Suppressor macrophage treated with lipopolysaccharide for 1 hour (primary cell): Measurements from ENCODE around the gene PRR13.
"Not testable (repeated sequence)": the region's sequence is repeated elsewhere in the genome, so short reads cannot be mapped to it uniquely, and the experiment has no call there.

ENCODE experiments used
- DNase-seq, 3 donors: peaks; one replicate each; pipeline ENCODE4 v3.0.0-alpha.2; 2020 to 2022

Gene PRR13

DNA sequence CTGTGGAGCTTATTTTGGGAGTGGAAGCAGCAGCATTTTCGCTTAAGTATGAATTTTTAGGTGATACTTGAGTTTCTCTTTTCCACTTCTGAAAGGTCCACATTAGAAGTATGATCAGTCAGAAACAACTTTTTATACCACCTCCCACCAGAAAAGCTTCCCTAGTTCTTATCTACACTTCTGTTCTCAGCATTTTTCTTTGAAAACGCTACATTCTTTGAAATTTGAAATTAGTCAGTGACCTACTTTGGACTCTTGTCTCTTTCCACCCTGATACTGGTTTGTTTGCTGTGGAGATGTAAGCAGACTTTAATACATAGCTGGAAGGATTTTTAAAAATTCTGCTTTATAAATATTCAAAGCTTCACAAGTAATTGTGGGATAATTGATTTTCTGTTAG, 32.5 kb downstream of the PRR13 start:
- DNase-seq = no peak

DNA sequence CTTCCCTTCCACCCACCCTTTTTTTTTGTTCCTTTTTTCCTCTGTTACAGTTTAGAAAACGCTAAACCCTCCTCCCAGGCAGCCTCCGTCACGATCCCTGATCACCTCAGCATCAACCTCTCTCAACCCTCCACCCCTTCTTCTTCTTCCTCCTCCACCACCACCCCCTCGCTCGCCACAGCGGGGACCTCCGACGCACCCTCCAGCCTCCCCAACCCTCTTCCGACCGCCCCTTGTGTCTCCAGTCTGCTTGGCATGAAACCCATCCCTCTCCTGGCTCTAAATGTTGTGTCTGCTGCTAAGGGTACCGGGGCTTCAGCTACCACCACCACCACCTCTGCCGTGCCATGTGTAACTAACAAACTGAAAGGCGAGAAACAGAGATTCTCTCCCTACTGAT, 33.3 kb downstream of the PRR13 start:
- no peak for DNase-seq

DNA sequence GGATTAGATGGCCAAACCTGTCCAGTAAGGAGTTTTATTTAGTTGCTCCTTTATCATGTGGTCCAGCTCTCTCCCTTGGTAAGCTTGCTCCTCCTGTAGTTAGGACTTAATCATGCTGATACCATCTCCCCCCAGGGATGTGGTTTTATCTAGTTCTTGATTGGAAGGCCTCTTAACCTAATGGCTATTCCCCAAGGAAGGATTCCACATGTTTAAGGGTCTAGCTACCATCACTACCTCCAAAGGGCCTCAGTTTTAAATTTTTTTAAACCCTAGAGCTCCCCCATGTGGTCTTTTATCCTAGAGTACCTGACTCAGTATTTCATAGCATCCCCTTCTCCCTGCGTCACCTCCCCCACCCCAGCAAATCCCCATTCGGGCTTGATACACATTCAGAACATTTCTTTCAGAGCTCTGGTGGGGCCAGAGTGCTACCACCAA, 35.3 kb downstream of the PRR13 start:
- DNase-seq = peak in 2 of 3 donors; percentile 26 to 28

DNA sequence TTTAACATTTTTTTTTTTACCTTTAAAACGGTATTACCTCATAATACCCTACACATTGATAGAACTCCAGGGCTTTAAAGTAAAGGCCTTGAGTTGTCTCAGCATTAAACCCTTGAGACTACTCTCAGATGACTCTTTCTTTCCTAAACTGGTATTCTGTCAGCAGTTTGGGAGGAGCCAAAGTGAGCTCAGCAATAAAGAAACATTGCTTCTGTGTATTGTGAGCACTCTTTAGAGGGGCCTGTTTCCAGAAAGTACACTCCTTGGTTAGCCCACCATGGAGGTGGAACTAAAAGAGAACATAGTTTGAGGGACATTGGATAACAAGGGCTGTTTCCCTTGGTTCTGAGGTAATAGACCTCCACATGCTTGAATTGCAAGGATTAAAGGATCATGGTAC, 37.3 kb downstream of the PRR13 start:
- DNase-seq = no peak

- DNase-seq = no peak
Observed at GRCh38 chr12:53479331-53479730, 37.8 kb downstream of the PRR13 start.

DNA sequence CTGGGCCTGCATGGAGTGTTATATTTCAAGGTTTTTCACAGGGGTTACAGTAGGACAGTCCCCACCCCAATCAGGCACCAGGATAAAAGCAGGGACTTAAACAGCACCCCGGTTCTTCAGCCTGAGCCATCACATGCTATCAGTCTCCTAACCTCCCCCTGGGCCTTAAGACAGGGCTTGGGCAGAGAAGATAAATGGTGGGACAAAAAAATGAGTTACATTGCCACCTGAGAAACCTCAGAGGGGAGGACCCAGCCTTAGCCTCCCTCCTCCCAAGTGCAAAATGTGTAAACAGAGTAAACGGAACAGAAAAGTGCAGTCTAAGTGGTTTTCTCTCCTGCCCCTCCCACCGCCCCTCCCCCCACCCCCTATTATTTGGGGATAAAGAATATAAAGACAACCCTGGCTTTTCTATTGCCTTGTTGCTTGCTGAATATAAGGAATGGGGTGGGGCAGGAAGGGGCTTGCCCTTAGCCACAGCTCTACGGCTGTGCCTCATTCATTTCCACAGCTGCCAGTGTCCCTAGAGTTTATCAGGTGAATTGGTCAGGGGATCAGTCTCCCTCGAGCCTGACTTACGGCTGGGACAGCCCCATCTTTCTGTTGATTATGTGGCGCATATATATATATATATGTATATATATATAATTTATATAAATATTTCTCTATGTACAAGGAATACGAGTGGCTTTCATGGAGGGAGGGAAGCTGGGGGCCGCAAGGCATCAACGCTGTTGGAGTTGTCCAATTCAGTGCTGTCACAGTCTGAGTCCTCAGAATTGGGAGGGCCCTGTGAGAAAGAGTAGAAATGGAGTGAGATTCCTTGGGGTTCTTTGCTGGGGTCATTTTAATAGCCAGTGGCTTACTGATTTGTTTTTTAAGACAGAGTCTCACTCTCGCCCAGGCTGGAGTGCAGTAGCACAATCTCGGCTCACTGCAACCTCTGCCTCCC, 39.2 kb downstream of the PRR13 start:
- DNase-seq = no peak

- DNase-seq = not testable (repeated sequence)
Observed at GRCh38 chr12:53481458-53481857, 39.9 kb downstream of the PRR13 start.

- no peak for DNase-seq
Observed at GRCh38 chr12:53481939-53482586, 40.5 kb downstream of the PRR13 start.

GRCh38 chr12:53482626-53483168, 41.2 kb downstream of the PRR13 start:
- no peak for DNase-seq

- DNase-seq = no peak
Observed at GRCh38 chr12:53483225-53483978, 41.9 kb downstream of the PRR13 start.

- DNase-seq = no peak
Observed at GRCh38 chr12:53483979-53484377, 42.4 kb downstream of the PRR13 start.

DNA sequence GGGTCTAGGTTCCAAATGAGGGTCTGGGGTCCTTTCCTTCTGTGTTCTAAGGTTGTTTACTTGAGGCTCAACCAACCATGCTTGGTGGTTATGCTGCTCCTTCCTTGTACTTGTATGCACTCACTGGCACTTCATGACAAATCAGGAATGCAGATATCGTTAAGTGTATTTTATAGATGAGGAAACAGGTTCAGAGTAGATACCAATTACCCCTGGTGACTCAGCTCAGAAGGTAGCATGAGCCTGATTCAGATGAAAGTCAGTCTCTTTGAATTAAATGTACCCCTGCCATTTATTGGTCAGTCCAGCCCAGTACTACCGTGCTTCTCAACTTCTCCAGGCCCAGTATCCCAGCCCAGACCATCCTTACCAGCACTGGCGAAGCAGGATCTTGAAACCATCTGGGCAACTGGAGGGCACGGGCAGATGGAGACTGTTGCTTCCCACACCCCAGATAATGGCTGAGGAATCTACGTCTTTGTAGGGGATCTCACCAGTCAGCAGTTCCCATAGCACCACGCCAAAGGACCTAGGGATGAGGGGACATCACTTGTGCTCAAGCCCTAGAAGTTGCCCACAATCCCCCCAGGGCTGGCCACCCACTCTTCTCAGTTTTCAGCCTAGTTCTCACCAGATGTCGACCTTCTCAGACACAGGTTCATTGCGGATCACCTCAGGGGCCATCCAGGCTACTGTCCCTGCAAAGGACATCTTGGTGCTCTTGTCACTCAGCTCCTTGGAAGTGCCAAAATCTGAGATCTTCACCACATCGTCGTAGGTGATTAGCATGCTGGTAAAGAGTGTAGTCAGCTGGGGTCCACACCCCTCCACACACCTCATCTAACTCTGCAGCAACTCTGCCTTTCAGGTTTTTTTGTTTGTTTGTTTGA, 43.4 kb downstream of the PRR13 start:
- no peak for DNase-seq

DNA sequence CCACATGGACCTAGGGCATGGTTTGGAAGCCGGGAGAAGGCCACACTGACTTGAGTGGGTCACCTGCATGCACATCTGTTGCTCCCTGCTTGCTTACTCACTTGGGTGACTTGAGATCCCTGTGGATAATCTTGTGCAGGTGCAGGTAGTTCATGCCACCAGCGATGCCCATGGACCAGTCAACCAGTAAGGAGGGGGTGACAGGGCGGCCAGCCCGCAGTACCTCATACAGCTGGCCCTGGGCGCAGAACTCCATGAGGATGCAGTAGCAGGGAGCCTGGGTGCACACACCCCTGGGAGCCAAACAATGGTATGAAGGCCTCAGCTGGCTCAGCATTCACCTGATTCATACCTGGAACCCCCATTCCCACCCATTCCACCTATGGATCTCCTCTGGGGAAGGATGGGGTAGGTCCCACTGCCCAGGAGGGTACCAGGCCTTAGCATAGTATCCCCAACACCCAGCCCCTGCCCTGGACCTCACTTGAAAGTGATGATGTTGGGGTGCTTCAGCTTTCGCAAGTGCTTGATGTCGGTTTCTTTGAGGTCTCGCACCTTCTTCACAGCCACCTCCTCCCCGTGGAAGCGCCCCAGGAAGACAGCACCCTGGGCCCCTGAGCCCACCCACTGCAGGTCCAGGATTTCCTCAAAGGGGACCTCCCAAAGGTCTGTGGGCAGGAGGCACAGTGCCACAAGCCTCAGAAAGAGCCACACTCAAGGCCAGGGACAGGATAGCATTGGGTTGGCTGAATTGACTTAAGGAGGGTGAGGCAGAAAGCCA, 44.6 kb downstream of the PRR13 start:
- DNase-seq = no peak

GRCh38 chr12:53486736-53487487, 45.4 kb downstream of the PRR13 start:
- DNase-seq = no peak

DNA sequence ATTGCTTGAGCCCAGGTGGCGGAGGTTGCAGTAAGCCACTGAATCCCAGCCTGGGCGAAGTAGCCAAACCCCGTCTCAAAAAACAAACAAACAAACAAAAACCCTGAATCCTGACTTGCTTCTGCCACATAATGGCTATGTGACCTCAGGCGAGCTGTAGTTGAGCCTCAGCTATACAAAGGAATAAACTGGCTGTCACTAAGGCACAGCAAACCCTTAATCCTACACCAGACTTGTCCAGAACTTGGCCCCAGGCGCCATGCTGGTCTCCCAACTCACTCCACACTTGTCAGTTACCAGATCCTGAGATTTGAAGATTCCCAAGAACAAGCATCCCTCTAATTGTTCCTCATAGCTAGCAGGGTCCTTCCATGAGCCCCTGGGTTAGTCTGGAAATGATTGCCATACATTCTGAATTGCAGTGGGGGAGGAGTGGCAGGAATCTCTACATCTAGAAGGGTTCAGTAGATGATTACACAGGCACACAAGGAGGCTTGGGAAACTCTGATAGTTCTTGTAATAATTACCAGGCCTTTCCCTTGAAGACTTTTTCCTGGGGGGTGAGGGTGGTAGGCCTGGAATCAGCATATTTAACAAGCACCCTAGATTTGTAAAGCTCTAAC, 47.8 kb downstream of the PRR13 start:
- DNase-seq = no peak

DNA sequence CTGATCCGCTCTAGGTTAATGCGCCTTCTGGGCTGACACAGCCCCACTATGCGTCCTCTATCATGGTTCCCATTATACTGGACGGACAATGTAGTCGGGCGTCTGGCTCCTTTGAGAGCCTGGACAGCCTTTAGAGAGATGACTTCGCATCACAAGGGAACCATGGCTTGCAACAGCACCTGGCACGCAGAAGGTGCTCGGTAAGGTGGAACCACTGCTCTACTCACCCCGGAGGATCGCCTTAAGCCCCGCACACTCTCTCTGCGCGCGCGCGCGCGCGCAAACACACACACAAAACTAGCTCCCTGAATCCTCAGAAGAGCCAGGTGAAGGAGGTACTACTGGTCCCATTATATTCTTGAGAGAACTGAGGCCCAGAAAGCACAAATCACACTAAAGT, 50.7 kb downstream of the PRR13 start:
- DNase-seq = no peak

DNA sequence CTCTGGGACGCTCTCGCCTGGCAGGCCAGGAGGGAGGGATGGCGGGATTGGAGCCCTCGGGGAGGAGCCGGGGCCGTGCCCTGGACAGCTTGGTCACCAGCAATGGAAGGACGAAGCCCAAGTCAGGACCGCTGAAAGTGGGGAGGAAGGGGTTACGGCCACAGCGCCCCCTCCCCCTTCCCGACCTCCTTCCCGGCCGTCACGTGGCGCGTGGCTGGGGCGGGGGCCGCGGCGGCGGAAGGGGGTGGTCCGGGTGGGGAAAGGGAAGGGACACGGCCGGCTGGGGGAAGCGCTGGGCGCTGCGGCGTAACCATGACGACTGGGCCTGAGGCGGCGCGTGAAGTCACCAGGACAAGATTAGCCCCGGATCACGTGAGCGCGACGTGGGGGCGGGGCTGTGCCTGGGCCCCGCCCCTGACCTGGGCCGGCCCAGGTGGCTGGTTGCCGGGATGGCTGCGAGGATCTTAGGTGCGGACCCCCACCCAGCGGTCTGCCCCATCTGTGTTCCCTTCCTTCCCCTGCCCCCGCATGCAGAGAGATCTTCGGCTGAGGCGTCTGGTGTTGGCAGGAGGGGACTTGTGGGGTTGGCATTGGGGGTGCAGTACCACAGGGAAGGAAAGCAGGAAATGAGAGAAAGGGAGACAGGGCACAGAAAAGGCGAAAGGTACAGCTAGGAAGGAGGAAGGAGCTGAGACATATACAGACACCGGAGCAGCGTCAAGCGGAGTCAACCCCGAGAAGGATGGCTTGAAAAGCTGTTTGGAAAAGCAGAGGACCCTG, 51.5 kb downstream of the PRR13 start:
- peak; percentile 86 to 94 (median 88) for DNase-seq

DNA sequence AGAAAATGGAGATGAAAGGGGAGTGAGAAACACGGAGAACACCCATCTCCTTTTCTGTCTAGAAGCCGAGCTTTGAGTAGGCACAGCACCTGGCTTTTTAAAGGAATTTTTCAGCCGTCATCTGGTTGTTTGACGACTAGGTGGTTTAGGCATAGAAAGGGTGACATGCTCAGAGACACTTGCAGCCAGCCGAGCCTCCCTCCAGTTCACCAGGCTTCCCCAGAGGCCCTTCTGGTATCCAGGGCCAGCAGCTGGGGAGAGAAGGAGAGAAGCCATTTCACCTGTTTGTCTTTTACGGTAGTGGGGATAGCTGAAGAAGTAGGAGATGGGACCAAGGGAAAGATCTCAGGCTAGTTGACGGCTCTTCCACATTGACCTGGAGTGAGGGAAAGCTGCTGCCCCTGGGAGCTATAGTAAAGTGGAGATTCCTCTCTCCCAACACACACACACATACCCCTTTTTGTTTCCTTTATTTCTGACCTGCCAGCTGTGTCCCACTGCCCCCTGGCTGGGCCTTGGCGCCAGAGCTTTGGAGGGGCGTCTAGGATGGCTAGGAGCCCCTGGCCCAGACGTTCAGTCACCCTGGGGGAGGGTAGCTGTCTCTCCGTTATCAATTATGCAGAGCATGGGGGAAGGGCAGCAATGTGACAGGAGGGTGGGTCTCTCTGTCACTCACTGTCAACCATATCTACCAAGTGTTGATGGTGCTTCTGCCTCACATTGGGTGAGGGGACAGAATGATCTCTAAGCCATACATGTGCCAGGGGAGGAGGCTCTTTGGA, 52.3 kb downstream of the PRR13 start:
- DNase-seq = no peak
